Superior temporal gyrus (tissue), 1 donor: Measurements from ENCODE around the gene PEPD.

ENCODE experiments used
- DNase-seq: peaks from one replicate; pipeline ENCODE4 v3.0.0-alpha.2; 2016; ENCODE audit errors: extremely low spot score

PEPD gene

GRCh38 chr19:33383720-33384292 is 137.8 kb downstream of the PEPD start:
- no peak for DNase-seq

GRCh38 chr19:33382982-33383381 is 138.6 kb downstream of the PEPD start:
- no peak for DNase-seq

GRCh38 chr19:33382006-33382405 is 139.6 kb downstream of the PEPD start:
- no peak for DNase-seq

- no peak for DNase-seq
Observed at GRCh38 chr19:33381101-33381500, 140.5 kb downstream of the PEPD start.

GRCh38 chr19:33379151-33379829 is 142.3 kb downstream of the PEPD start:
- DNase-seq: no peak

- DNase-seq: no peak
Observed at GRCh38 chr19:33377586-33378475, 143.8 kb downstream of the PEPD start.

- no peak for DNase-seq
Observed at GRCh38 chr19:33376941-33377557, 144.5 kb downstream of the PEPD start.

GRCh38 chr19:33376423-33376822 is 145.2 kb downstream of the PEPD start:
- no peak for DNase-seq

GRCh38 chr19:33375837-33376159 is 145.8 kb downstream of the PEPD start:
- no peak for DNase-seq

- DNase-seq: no peak
Observed at GRCh38 chr19:33375156-33375836, 146.3 kb downstream of the PEPD start.

- peak; percentile 40 for DNase-seq
Observed at GRCh38 chr19:33374236-33374714, 147.3 kb downstream of the PEPD start.

GRCh38 chr19:33373453-33374235 is 147.9 kb downstream of the PEPD start, which contains the start of gene CEBPG:
Gene CEBPG (plus strand): TSS chr19:33373709. CDS start chr19:33379240, 5,531 bp downstream.
- DNase-seq: peak; percentile 91

GRCh38 chr19:33370783-33371182 is 150.8 kb downstream of the PEPD start:
- DNase-seq: no peak

- DNase-seq: no peak
Observed at GRCh38 chr19:33368074-33368864, 153.3 kb downstream of the PEPD start.

GRCh38 chr19:33366897-33367296 is 154.7 kb downstream of the PEPD start:
- DNase-seq: no peak

- no peak for DNase-seq
Observed at GRCh38 chr19:33366127-33366526, 155.5 kb downstream of the PEPD start.

- DNase-seq: no peak
Observed at GRCh38 chr19:33365691-33366090, 155.9 kb downstream of the PEPD start.

- DNase-seq: no peak
Observed at GRCh38 chr19:33363476-33363875, 158.1 kb downstream of the PEPD start.

GRCh38 chr19:33362508-33363228 is 158.9 kb downstream of the PEPD start:
- DNase-seq: no peak
